ENCODE data around the gene USP34. TPM values are rescaled to one million over a fixed set of nuclear protein-coding genes. Genes with fewer than 3 reads are reported as not detected.
A peak's percentile ranks its signal among the peaks of the same experiment; 100 is the strongest.

Gene USP34, protein sequence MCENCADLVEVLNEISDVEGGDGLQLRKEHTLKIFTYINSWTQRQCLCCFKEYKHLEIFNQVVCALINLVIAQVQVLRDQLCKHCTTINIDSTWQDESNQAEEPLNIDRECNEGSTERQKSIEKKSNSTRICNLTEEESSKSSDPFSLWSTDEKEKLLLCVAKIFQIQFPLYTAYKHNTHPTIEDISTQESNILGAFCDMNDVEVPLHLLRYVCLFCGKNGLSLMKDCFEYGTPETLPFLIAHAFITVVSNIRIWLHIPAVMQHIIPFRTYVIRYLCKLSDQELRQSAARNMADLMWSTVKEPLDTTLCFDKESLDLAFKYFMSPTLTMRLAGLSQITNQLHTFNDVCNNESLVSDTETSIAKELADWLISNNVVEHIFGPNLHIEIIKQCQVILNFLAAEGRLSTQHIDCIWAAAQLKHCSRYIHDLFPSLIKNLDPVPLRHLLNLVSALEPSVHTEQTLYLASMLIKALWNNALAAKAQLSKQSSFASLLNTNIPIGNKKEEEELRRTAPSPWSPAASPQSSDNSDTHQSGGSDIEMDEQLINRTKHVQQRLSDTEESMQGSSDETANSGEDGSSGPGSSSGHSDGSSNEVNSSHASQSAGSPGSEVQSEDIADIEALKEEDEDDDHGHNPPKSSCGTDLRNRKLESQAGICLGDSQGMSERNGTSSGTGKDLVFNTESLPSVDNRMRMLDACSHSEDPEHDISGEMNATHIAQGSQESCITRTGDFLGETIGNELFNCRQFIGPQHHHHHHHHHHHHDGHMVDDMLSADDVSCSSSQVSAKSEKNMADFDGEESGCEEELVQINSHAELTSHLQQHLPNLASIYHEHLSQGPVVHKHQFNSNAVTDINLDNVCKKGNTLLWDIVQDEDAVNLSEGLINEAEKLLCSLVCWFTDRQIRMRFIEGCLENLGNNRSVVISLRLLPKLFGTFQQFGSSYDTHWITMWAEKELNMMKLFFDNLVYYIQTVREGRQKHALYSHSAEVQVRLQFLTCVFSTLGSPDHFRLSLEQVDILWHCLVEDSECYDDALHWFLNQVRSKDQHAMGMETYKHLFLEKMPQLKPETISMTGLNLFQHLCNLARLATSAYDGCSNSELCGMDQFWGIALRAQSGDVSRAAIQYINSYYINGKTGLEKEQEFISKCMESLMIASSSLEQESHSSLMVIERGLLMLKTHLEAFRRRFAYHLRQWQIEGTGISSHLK (N-terminal part only)
- total RNA-seq = 121 and 154 TPM in 2 replicates

DNA sequence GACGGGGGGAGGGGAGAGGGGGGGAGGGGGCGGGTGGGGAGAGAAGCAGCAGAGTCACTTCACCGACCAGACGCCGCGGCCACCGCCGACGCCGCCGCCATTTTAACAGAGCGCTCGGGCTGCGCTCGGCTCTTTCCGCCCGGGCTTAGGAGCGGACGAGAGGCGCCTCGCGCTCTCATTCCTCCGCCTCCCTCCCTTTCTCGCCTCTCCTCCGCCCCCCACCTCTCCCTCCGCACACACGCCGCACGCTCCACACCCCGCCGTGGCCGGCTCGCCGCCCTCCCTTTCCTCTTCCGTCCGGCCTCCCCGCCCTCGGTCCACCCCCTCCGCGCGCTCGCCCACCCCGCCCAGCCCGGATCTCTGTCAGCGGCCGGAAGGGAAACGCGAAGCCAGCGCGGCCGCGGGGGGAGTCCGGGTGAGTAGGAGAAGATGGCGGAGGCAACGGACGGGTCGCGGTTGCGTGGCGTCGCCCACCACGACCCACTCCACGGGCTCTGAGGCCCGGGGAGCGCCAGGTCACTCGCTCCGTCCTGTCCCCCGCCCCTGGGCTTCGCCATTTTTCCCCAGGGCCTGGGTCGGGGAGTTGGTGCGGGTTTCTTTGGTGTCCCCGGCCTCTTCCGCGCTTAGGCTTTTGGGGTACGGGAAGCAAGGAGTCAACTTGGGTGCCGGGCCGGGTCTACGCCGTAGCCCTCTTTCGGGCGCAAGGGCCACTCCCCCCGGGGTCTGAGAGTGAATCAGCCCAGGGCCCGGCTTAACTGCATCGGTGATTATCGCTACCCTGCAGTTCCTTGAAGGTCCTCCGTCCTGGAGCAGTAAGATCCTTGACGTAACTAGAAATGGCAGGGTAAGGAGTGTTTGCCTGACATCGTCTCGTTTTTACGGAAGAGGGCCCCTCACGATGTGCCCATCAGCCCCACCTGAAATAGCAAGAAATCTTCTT is at the start of gene USP34:
Gene USP34, minus strand, starts transcription at position 123 of the 940 bp plus-strand sequence. CDS start 395 bp downstream, outside the sequence.
- TF ChIP-seq, protein P1, sequence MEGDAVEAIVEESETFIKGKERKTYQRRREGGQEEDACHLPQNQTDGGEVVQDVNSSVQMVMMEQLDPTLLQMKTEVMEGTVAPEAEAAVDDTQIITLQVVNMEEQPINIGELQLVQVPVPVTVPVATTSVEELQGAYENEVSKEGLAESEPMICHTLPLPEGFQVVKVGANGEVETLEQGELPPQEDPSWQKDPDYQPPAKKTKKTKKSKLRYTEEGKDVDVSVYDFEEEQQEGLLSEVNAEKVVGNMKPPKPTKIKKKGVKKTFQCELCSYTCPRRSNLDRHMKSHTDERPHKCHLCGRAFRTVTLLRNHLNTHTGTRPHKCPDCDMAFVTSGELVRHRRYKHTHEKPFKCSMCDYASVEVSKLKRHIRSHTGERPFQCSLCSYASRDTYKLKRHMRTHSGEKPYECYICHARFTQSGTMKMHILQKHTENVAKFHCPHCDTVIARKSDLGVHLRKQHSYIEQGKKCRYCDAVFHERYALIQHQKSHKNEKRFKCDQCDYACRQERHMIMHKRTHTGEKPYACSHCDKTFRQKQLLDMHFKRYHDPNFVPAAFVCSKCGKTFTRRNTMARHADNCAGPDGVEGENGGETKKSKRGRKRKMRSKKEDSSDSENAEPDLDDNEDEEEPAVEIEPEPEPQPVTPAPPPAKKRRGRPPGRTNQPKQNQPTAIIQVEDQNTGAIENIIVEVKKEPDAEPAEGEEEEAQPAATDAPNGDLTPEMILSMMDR (IDR thresholded peaks at IDR 0.05; ENCODE audit: insufficient read depth, low read depth, low read length) = no peak
- peak; percentile 97 for DNase-seq (ENCODE audit: low read depth)
- peak within 1 kb of the TSS; percentile 71 for H3K4me3 ChIP-seq (ENCODE audit: low read depth, low read length)

DNA sequence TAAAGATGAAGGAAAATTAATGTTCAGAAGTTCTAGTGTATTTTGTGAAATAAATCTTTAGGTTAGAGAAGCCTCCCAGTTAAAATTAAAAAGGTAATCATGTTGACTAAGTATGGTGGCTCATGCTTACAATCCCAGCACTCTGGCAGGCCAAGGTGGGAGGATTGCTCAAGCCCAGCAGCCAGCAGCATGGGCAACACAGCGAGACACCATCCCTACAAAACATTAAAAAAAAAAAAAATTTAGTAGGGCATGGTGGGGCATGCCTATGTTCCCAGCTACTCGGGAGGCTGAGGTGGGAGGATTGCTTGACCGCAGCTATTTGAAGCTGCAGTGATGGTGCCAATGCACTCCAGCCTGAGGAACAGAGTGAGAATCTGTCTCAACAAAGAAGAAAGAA is 49.4 kb upstream of the USP34 start:
- H3K4me3 ChIP-seq (ENCODE audit: low read depth, low read length) = no peak overlapping the region
- DNase-seq (ENCODE audit: low read depth) = no peak
- TF ChIP-seq, protein P1 (IDR thresholded peaks at IDR 0.05; ENCODE audit: insufficient read depth, low read depth, low read length) = no peak

DNA sequence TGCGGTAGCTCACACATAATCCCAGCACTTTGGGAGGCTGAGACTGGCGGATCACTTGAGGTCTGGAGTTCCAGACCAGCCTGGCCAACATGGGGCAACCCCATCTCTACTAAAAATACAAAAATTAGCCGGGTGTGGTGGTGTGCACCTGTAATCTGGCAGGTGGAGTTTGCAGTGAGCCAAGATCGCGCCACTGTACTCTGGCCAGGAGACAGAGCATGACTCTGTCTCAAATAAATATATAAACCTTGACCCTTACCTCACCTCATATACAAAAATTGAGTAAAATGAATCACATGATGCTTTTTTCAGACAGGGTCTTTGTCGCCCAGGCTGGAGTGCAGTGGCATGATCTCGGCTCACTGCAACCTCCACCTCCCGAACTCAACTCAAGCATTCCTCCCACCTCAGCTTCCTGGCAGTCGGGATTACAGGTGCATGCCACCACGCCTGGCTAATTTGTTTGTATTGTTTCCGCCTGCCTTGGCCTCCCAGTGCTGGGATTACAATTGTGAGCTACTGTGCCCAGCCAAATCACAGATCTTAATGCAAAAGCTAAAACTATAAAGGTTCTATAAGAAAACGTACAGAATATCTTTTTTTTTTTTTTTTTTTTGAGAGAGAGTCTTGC is 42.0 kb upstream of the USP34 start:
- no peak for DNase-seq (ENCODE audit: low read depth)
- H3K4me3 ChIP-seq (ENCODE audit: low read depth, low read length) = no peak overlapping the region
- TF ChIP-seq, protein P1 (IDR thresholded peaks at IDR 0.05; ENCODE audit: insufficient read depth, low read depth, low read length) = no peak

DNA sequence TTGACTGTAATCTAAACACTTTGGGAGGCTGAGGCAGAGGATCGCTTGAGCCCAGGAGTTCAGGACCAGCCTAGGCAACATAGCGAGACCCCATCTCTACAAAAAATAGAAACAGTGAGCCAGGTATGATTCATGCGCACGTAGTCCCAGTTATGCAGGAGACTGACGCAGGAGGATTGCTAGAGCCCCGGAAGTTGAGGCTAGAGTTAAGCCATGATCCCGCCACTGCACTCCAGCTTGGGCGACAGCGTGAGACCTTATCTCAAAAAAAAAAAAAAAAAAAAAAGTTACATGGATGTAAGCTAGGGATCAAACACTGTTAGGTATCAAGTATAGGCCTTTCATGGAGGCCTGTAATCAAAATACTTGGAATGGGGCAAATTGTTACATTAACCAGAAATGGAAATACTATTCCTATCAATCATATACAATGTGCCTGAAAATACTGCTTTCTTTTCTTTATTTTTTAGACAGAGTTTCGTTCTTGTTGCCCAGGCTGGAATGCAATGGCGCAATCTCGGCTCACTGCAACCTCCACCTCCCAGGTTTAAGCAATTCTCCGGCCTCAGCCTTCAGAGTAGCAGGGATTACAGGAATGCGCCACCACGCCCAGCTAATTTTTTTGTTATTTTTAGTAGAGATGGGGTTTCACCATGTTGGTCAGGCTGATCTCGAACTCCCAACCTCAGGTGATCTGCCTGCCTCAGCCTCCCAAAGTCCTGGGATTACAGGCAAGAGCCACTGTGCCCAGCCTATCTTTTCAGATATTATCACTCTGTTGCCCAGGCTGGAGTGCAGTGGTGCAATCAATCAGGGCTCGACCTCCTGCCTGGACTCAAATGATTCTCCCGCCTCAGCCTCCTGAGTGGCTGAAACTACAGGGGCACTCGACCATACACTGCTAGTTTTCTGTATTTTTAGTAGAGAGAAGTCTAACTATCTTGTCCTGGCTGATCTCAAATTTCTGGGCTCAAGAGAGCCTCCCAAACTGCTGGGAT is 40.1 kb upstream of the USP34 start:
- DNase-seq (ENCODE audit: low read depth) = no peak
- TF ChIP-seq, protein P1 (IDR thresholded peaks at IDR 0.05; ENCODE audit: insufficient read depth, low read depth, low read length) = no peak
- H3K4me3 ChIP-seq (ENCODE audit: low read depth, low read length) = no peak overlapping the region

DNA sequence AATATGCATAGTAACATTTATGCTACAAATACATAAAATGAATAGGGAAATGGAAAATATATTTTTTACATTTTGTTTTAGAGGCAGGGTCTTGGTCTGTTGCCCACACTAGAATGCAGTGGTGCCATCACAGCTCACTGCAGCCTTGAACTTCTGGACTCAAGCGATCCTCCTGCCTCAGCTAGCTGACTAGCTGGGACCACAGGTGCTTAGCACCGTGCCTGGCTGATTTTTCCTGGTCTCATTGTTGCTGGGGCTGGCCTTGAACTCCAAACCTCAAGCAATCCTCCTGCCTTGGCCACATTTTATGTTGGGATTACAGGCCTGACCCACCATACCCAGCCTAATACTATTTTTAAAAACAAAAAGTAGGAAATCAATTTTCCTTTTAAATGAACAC is 34.1 kb upstream of the USP34 start:
- TF ChIP-seq, protein P1 (IDR thresholded peaks at IDR 0.05; ENCODE audit: insufficient read depth, low read depth, low read length) = no peak
- no peak overlapping the region for H3K4me3 ChIP-seq (ENCODE audit: low read depth, low read length)
- no peak for DNase-seq (ENCODE audit: low read depth)
